ENCODE data around the gene BLNK. TPM values are rescaled to one million over a fixed set of nuclear protein-coding genes. Genes with fewer than 3 reads are reported as not detected.

The BLNK gene
- total RNA-seq, 6 donors from 2014 or later = 7.0 to 17.8 (median 10.8) TPM

- no peak for TF ChIP-seq EP300 (IDR thresholded peaks at IDR 0.05)
- no peak for TF ChIP-seq POLR2AphosphoS5 (IDR thresholded peaks at IDR 0.05)
- no peak for TF ChIP-seq POLR2A (IDR thresholded peaks at IDR 0.05)
- TF ChIP-seq CTCF (IDR thresholded peaks at IDR 0.05) = no peak
- Histone ChIP-seq H3K27ac (no peak overlapping the region), H3K4me1 (no peaks in the 10 kb centered on the region), H3K36me3 (no peaks in the 10 kb centered on the region), H3K27me3 (no peaks in the 10 kb centered on the region), H3K9me3 (no peaks in the 10 kb centered on the region), H3K4me3 (no peak overlapping the region)
- DNase-seq (no peak), ATAC-seq (ENCODE audit: low FRiP score in 2 of 2) (no peak)
- WGBS, 2 donors = 61 to 70% methylated on average over 4 to 5 of the region's 5 CpGs
These were observed 52.5 kb downstream of the BLNK start for GRCh38 chr10:96218826-96219225.

GRCh38 chr10:96217711-96218110 is 53.7 kb downstream of the BLNK start:
- no peaks in the 10 kb centered on the region for H3K9me3 ChIP-seq
- no peaks in the 10 kb centered on the region for H3K4me1 ChIP-seq
- no peak for TF ChIP-seq POLR2AphosphoS5 (IDR thresholded peaks at IDR 0.05)
- no peak for TF ChIP-seq POLR2A (IDR thresholded peaks at IDR 0.05)
- TF ChIP-seq CTCF (IDR thresholded peaks at IDR 0.05) = no peak
- no peak for TF ChIP-seq EP300 (IDR thresholded peaks at IDR 0.05)
- no peak overlapping the region for H3K4me3 ChIP-seq
- no peak overlapping the region for H3K27ac ChIP-seq
- DNase-seq = no peak
- H3K36me3 ChIP-seq = no peaks in the 10 kb centered on the region
- 80 to 83% methylated on average over 4 of the region's 4 CpGs for WGBS, 2 donors
- no peaks in the 10 kb centered on the region for H3K27me3 ChIP-seq
- no peak for ATAC-seq (ENCODE audit: low FRiP score in 2 of 2)

- H3K4me1 ChIP-seq = no peaks in the 10 kb centered on the region
- no peaks in the 10 kb centered on the region for H3K9me3 ChIP-seq
- TF ChIP-seq POLR2AphosphoS5 (IDR thresholded peaks at IDR 0.05) (no peak), POLR2A (IDR thresholded peaks at IDR 0.05) (no peak), EP300 (IDR thresholded peaks at IDR 0.05) (no peak), CTCF (IDR thresholded peaks at IDR 0.05) (no peak)
- no peak overlapping the region for H3K4me3 ChIP-seq
- no peak overlapping the region for H3K27ac ChIP-seq
- H3K36me3 ChIP-seq = no peaks in the 10 kb centered on the region
- ATAC-seq (ENCODE audit: low FRiP score in 2 of 2) (no peak), DNase-seq (no peak)
- no peaks in the 10 kb centered on the region for H3K27me3 ChIP-seq
- 90 to 93% methylated on average over 5 of the region's 5 CpGs for WGBS, 2 donors
These were observed 54.6 kb downstream of the BLNK start for GRCh38 chr10:96216775-96217174.

- no peaks in the 10 kb centered on the region for H3K36me3 ChIP-seq
- ATAC-seq (ENCODE audit: low FRiP score in 2 of 2) (no peak), DNase-seq (no peak)
- TF ChIP-seq CTCF (IDR thresholded peaks at IDR 0.05) (no peak), POLR2A (IDR thresholded peaks at IDR 0.05) (no peak), EP300 (IDR thresholded peaks at IDR 0.05) (no peak), POLR2AphosphoS5 (IDR thresholded peaks at IDR 0.05) (no peak)
- H3K4me1 ChIP-seq = no peaks in the 10 kb centered on the region
- no peaks in the 10 kb centered on the region for H3K9me3 ChIP-seq
- WGBS, 2 donors = 94 to 100% methylated on average over 1 of the region's 1 CpG
- H3K27ac ChIP-seq = no peak overlapping the region
- no peaks in the 10 kb centered on the region for H3K27me3 ChIP-seq
- no peak overlapping the region for H3K4me3 ChIP-seq
These were observed 58.5 kb downstream of the BLNK start for GRCh38 chr10:96212911-96213310.

- Histone ChIP-seq H3K4me1 (no peaks in the 10 kb centered on the region), H3K36me3 (no peaks in the 10 kb centered on the region), H3K27ac (no peak overlapping the region), H3K4me3 (no peak overlapping the region), H3K9me3 (no peaks in the 10 kb centered on the region), H3K27me3 (no peaks in the 10 kb centered on the region)
- no peak for DNase-seq
- TF ChIP-seq POLR2AphosphoS5 (IDR thresholded peaks at IDR 0.05) (no peak), POLR2A (IDR thresholded peaks at IDR 0.05) (no peak), CTCF (IDR thresholded peaks at IDR 0.05) (no peak), EP300 (IDR thresholded peaks at IDR 0.05) (no peak)
- no peak for ATAC-seq (ENCODE audit: low FRiP score in 2 of 2)
These were observed 59.6 kb downstream of the BLNK start for GRCh38 chr10:96211764-96212163.

Data from upper lobe of left lung (tissue), 6 donors.